HEK293 (cell line): ENCODE results near the gene ATXN7.

ENCODE experiments used
- CTCF ChIA-PET: fragments of 350-600 bp; formaldehyde crosslinking; extraction: SDS; loops from one replicate; lab custom pipeline; 2021; ENCODE audit warnings: antibody characterized with exemption; lab: Yijun Ruan, JAX
- POLR2A ChIA-PET: fragments of 300-600 bp; formaldehyde crosslinking; extraction: SDS; loops from one replicate; lab custom pipeline; 2020; ENCODE audit warnings: antibody characterized with exemption, inconsistent platforms; lab: Yijun Ruan, JAX
- H3K27ac ChIP-seq: fragments of 200-500 bp; sonication (Bioruptor generic); 2 replicates; pipeline ENCODE4 v1.5.1; 2014; ENCODE audit warnings: low read depth, low read length, control low read depth, inconsistent platforms; ENCODE audit errors: extremely low read depth
- H3K36me3 ChIP-seq, 2 experiments: fragments of 200-500 bp in 1 of 2; sonication (Bioruptor generic) in 1 of 2; 1 replicate in 1 of 2; 2 replicates in 1 of 2; pipeline ENCODE4 v1.5.1; 2014 to 2017; ENCODE audit warnings: inconsistent platforms in 2 of 2, low read length in 2 of 2; ENCODE audit not compliant: control insufficient read depth in 2 of 2, insufficient read depth in 1 of 2
- H3K4me1 ChIP-seq: fragments of 200-500 bp; sonication (Bioruptor generic); 2 replicates; pipeline ENCODE4 v1.5.1; 2014; ENCODE audit warnings: mild to moderate bottlenecking, low read length, inconsistent platforms; ENCODE audit not compliant: control insufficient read depth, insufficient read depth
- H3K4me3 ChIP-seq: 2 replicates; pipeline ENCODE4 v1.5.1; 2011; ENCODE audit warnings: low read depth, mild to moderate bottlenecking, control low read depth, low read length, moderate library complexity
- H3K9me3 ChIP-seq: fragments of 200-500 bp; sonication (Bioruptor generic); 2 replicates; pipeline ENCODE4 v1.5.1; 2014; ENCODE audit warnings: low read depth, low read length, inconsistent platforms; ENCODE audit not compliant: control insufficient read depth, insufficient read depth
- BCL6B ChIP-seq: fragments of 450-650 bp; formaldehyde crosslinking; IDR thresholded peaks from 2 replicates; pipeline ENCODE4 v1.5.1; 2017; ENCODE audit warnings: missing biosample characterization, missing genetic modification characterization
- GLIS1 ChIP-seq: fragments of 450-650 bp; formaldehyde crosslinking; IDR thresholded peaks from 2 replicates; pipeline ENCODE4 v1.5.1; 2016; ENCODE audit warnings: missing biosample characterization, missing genetic modification characterization
- IKZF3 ChIP-seq: fragments of 450-650 bp; IDR thresholded peaks from 2 replicates; pipeline ENCODE4 v1.5.0; 2018; ENCODE audit warnings: missing biosample characterization, mild to moderate bottlenecking, missing genetic modification characterization, moderate library complexity
- TSHZ1 ChIP-seq: fragments of 450-650 bp; formaldehyde crosslinking; IDR thresholded peaks from 2 replicates; pipeline ENCODE4 v1.5.1; 2016; ENCODE audit warnings: missing biosample characterization, missing genetic modification characterization, borderline replicate concordance
- ZBTB1 ChIP-seq: fragments of 450-650 bp; formaldehyde crosslinking; IDR thresholded peaks from 2 replicates; pipeline ENCODE4 v1.5.1; 2016; ENCODE audit warnings: missing biosample characterization, missing genetic modification characterization
- ZBTB10 ChIP-seq: fragments of 450-650 bp; formaldehyde crosslinking; IDR thresholded peaks from 2 replicates; pipeline ENCODE4 v1.5.1; 2016; ENCODE audit warnings: missing biosample characterization, missing genetic modification characterization
- ZBTB20 ChIP-seq: fragments of 450-650 bp; formaldehyde crosslinking; IDR thresholded peaks from 2 replicates; pipeline ENCODE4 v1.5.1; 2016; ENCODE audit warnings: missing biosample characterization, missing genetic modification characterization
- ZBTB8A ChIP-seq: fragments of 450-650 bp; formaldehyde crosslinking; IDR thresholded peaks from 2 replicates; pipeline ENCODE4 v1.5.1; 2016; ENCODE audit warnings: missing biosample characterization, missing genetic modification characterization
- ZEB2 ChIP-seq: fragments of 450-650 bp; formaldehyde crosslinking; IDR thresholded peaks from 2 replicates; pipeline ENCODE4 v1.5.1; 2016; ENCODE audit warnings: missing biosample characterization, missing genetic modification characterization
- ZFHX2 ChIP-seq: fragments of 450-650 bp; formaldehyde crosslinking; conservative IDR thresholded peaks from 2 replicates; pipeline ENCODE4 v1.5.1; 2016; ENCODE audit warnings: missing biosample characterization, missing genetic modification characterization
- ZFP3 ChIP-seq: fragments of 450-650 bp; formaldehyde crosslinking; IDR thresholded peaks from 2 replicates; pipeline ENCODE4 v1.5.1; 2016; ENCODE audit warnings: low read depth, missing biosample characterization, missing genetic modification characterization
- ZFP69B ChIP-seq: fragments of 450-650 bp; formaldehyde crosslinking; IDR thresholded peaks from 2 replicates; pipeline ENCODE4 v1.5.1; 2016; ENCODE audit warnings: missing biosample characterization, missing genetic modification characterization
- ZIC2 ChIP-seq: fragments of 450-650 bp; formaldehyde crosslinking; IDR thresholded peaks from 2 replicates; pipeline ENCODE4 v1.5.1; 2016; ENCODE audit warnings: missing biosample characterization, missing genetic modification characterization
- ZNF157 ChIP-seq: fragments of 450-650 bp; formaldehyde crosslinking; IDR thresholded peaks from 2 replicates; pipeline ENCODE4 v1.5.1; 2016; ENCODE audit warnings: missing biosample characterization, missing genetic modification characterization
- ZNF16 ChIP-seq: fragments of 450-650 bp; formaldehyde crosslinking; IDR thresholded peaks from 2 replicates; pipeline ENCODE4 v1.5.1; 2016; ENCODE audit warnings: low read depth, missing biosample characterization, missing genetic modification characterization
- ZNF274 ChIP-seq, 2 experiments: fragments of 200-500 bp in 1 of 2; fragments of 450-650 bp in 1 of 2; sonication (Bioruptor generic) in 1 of 2; formaldehyde crosslinking in 1 of 2; IDR thresholded peaks; 2 replicates each; pipeline versions ENCODE4 v1.5.1 to v1.6.1; 2014 to 2016; ENCODE audit warnings: borderline replicate concordance in 1 of 2, inconsistent platforms in 1 of 2, low read length in 1 of 2, missing biosample characterization in 1 of 2, missing genetic modification characterization in 1 of 2
- ZNF280C ChIP-seq: fragments of 450-650 bp; formaldehyde crosslinking; IDR thresholded peaks from 2 replicates; pipeline ENCODE4 v1.5.1; 2016; ENCODE audit warnings: missing biosample characterization, missing genetic modification characterization
- ZNF335 ChIP-seq: fragments of 450-650 bp; formaldehyde crosslinking; conservative IDR thresholded peaks from 2 replicates; pipeline ENCODE4 v1.5.1; 2016; ENCODE audit warnings: missing biosample characterization, missing genetic modification characterization
- ZNF398 ChIP-seq: fragments of 450-650 bp; formaldehyde crosslinking; IDR thresholded peaks from 2 replicates; pipeline ENCODE4 v1.5.1; 2017; ENCODE audit warnings: missing biosample characterization, missing genetic modification characterization
- ZNF549 ChIP-seq: fragments of 450-650 bp; IDR thresholded peaks from 2 replicates; pipeline ENCODE4 v1.5.1; 2018; ENCODE audit warnings: missing biosample characterization, missing genetic modification characterization, mild to moderate bottlenecking, inconsistent platforms, moderate library complexity
- ZNF639 ChIP-seq: fragments of 450-650 bp; formaldehyde crosslinking; IDR thresholded peaks from 2 replicates; pipeline ENCODE4 v1.5.1; 2016; ENCODE audit warnings: missing biosample characterization, missing genetic modification characterization
- ZNF654 ChIP-seq: fragments of 450-650 bp; formaldehyde crosslinking; IDR thresholded peaks from 2 replicates; pipeline ENCODE4 v1.5.1; 2016; ENCODE audit warnings: low read depth, missing biosample characterization, missing genetic modification characterization
- ZSCAN16 ChIP-seq: fragments of 450-650 bp; formaldehyde crosslinking; IDR thresholded peaks from 2 replicates; pipeline ENCODE4 v1.5.1; 2016; ENCODE audit warnings: missing biosample characterization, missing genetic modification characterization

Gene ATXN7

GRCh38 chr3:63912768-63913588 is 49.3 kb downstream of the ATXN7 start:
- H3K9me3 ChIP-seq = no peaks in the 10 kb centered on the region
- ChIA-PET POLR2A (interaction anchor here (0.6 to 1.2 kb wide), 3 partner anchors 11 to 96 kb away, joined by 3 read pairs; no protein-coding TSS in a partner anchor), CTCF (no interaction called here)
- no peaks in the 10 kb centered on the region; the same call in 1 of the 2 replicates for H3K4me1 ChIP-seq
- H3K27ac ChIP-seq = peak overlapping the region; percentile 91; the same call in 1 of the 2 replicates
- H3K4me3 ChIP-seq = peak overlapping the region; percentile 66
- peaks cover 6 to 29% of the 10 kb centered on the region in 2 experiments for H3K36me3 ChIP-seq
- TF ChIP-seq TSHZ1 (tag by site-specific recombination) (no peak), ZNF335 (tag by site-specific recombination) (0 out of 2 replicates have a peak, but pooled peaks have one; percentile 15), BCL6B (no peak), ZBTB10 (tag by site-specific recombination) (no peak), ZNF654 (tag by site-specific recombination) (no peak), ZNF280C (tag by site-specific recombination) (no peak), IKZF3 (tag by site-specific recombination) (no peak; the same call in 1 of the 2 replicates), ZNF157 (tag by site-specific recombination) (no peak), ZNF639 (tag by site-specific recombination) (no peak), ZNF16 (no peak), ZNF549 (tag by site-specific recombination) (no peak), ZFHX2 (0 out of 2 replicates have a peak, but pooled peaks have one; percentile 8), ZFP3 (tag by site-specific recombination) (no peak), ZNF398 (tag by site-specific recombination) (peak; percentile 70), ZBTB20 (tag by site-specific recombination) (peak; percentile 52), ZIC2 (peak; percentile 62), GLIS1 (tag by site-specific recombination) (peak; percentile 77), ZSCAN16 (tag by site-specific recombination) (no peak), ZEB2 (tag by site-specific recombination) (no peak), ZBTB1 (tag by site-specific recombination) (no peak), ZFP69B (no peak), ZBTB8A (no peak), ZNF274 (IDR thresholded peaks at IDR 0.05; ENCODE audit: low read length) (no peak), ZNF274 (tag by site-specific recombination; IDR thresholded peaks at IDR 0.05; ENCODE audit: borderline replicate concordance) (no peak)
